NOMO-1 treated with dmso at 0.1 percent for 144 hours (cell line): ENCODE results near the gene FAM72D.
"Not testable (repeated sequence)": the region's sequence is repeated elsewhere in the genome, so short reads cannot be mapped to it uniquely, and the experiment has no call there.

Experiments
- DNase-seq: peaks from one replicate; lab custom pipeline; 2025; ENCODE audit not compliant: unreplicated experiment; lab: John Stamatoyannopoulos, UW

FAM72D gene

GRCh38 chr1:145082483-145083255, 13.1 kb upstream of the FAM72D start:
- DNase-seq, result not testable (repeated sequence)

DNA sequence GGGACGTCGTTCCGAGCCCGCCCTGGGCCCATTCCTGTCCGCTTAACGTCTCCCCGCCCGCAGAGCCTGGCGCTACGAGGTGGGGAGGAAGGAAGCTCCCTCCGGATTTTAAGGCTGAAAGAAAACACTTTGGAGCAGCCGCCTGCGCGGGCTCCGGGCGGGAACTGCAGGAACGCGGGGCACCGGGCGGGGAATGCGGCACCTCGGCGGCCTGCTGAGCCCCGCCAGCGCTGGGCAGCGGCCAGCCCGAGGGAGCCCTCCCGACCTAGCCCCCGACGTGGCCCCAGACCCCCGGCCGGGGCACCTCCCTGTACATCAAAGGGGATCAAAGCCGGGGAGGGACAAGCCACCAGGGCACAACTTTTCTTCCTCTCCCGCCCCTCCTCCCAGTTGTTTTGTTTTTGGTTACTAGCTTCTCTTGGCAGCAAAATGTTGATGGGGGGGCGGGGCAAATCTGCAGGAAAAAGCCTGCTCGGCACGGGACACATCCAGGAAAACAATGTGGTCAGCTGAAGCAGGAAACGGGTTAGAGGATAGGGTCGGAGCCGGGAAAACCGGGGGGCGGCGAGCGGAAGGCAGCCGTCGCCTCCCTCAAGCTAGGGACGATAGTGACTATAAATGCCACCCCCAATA, 2.1 kb upstream of the FAM72D start:
- not testable (repeated sequence) for DNase-seq

GRCh38 chr1:145094655-145095211, 1.0 kb upstream of the FAM72D start:
- DNase-seq, result not testable (repeated sequence)

DNA sequence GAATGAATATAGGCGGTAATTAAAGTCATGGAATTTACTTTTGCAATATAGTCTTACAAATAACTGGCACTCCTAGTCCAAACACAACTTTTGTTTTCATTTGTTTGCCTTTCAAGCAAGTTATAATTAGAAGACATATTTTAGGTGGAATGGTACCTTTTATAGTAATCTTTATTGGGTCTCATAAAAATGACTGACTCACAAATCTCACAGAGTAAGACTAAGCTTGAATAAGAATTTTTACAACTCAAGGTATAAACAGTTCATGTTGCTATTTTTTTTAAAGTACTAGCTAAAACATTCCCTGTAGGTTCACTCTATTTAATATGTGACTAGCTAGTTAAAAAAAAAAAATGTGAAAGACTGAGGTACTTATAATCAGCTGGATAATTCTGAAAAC, 6.0 kb downstream of the FAM72D start:
- not testable (repeated sequence) for DNase-seq

GRCh38 chr1:145103294-145103693, 7.5 kb downstream of the FAM72D start:
- not testable (repeated sequence) for DNase-seq

DNA sequence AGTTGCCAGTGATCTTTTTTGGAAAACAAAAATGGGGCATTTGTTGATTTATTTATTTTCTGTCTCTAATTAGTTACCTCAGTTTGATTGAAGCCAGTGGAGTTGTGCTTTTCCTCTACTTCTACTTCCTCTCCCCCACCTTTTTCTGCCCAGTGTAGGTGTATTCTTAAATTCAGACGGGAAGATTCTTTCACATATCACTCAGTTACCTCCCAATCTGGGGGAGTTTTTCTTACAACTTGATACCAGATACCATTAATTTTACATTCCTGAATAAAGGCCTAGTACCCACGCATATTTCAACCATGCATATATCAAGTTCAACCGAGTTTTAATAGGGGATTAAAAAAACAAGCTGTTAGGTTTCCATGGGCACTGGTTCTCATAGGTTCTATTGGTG, 15.9 kb downstream of the FAM72D start:
- not testable (repeated sequence) for DNase-seq

DNA sequence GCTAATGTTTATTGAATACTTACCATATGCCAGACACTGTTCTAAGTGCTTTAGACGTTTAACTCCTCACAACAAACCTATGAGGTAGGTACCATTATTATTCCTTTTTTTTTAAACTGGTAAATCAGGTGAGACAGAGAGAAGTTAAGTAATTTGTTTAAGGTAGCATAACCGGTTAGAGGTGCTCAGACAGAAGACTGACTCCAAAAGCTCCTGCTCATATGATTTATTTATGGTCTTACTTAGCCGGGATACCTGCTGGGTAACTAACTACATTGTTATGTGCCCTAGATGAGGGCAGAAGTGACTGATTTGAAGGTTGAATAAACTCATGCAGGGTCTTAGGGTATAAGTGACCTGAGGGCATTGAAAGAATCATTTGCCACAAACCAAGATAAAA, 16.9 kb downstream of the FAM72D start:
- not testable (repeated sequence) for DNase-seq

- DNase-seq, result not testable (repeated sequence)
Measured at GRCh38 chr1:145114560-145115057, 18.8 kb downstream of the FAM72D start.

DNA sequence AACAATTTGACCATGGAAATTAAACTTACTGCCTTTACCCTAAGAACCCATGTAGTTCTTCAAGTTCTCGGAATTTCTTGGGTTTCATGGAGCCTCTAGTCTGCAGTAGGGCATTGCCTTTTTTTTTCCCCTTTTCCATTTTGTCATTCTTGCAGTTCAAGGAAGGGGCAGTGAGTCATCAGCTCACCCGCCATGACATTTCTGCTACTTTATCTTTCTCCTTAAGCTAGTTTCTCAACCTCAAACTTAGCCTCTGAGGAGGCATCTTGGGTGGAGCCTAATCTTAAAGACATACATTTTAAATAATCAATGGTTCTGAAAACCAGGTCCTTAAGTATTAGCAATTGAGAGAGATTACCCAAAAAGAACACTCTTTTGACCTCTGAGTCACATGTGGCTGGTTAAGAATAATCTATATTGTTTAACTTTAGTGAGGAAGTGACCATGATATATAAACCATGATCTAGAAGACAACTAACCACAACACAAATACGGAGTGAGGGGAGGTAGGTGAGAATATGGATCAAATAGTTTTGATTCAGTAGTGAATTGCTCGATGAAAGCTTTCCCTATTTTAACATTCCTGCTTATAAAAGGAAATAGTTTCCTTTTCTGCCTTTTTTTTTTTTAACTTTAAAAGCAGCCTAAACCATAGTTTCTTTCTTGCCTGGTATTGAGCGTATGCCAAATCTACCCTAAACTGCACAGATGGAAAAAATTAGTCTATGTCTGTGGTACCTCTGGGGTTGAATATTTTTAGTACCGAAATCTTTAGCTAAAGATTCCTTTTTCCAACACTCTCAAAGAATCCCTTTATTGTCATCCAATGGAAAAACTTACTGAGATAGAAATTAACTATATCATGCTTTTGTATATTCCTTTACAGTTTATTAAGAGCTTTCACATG, 20.1 kb downstream of the FAM72D start:
- not testable (repeated sequence) for DNase-seq

- DNase-seq, result not testable (repeated sequence)
Measured at GRCh38 chr1:145119842-145120241, 24.1 kb downstream of the FAM72D start.

GRCh38 chr1:145122344-145123061, 26.7 kb downstream of the FAM72D start:
- not testable (repeated sequence) for DNase-seq

- DNase-seq, result not testable (repeated sequence)
Measured at GRCh38 chr1:145123062-145123395, 27.3 kb downstream of the FAM72D start.

GRCh38 chr1:145123992-145124641, 28.3 kb downstream of the FAM72D start:
- not testable (repeated sequence) for DNase-seq

GRCh38 chr1:145125112-145125511, 29.3 kb downstream of the FAM72D start:
- DNase-seq, result not testable (repeated sequence)

- DNase-seq, result not testable (repeated sequence)
Measured at GRCh38 chr1:145127144-145127543, 31.4 kb downstream of the FAM72D start.

DNA sequence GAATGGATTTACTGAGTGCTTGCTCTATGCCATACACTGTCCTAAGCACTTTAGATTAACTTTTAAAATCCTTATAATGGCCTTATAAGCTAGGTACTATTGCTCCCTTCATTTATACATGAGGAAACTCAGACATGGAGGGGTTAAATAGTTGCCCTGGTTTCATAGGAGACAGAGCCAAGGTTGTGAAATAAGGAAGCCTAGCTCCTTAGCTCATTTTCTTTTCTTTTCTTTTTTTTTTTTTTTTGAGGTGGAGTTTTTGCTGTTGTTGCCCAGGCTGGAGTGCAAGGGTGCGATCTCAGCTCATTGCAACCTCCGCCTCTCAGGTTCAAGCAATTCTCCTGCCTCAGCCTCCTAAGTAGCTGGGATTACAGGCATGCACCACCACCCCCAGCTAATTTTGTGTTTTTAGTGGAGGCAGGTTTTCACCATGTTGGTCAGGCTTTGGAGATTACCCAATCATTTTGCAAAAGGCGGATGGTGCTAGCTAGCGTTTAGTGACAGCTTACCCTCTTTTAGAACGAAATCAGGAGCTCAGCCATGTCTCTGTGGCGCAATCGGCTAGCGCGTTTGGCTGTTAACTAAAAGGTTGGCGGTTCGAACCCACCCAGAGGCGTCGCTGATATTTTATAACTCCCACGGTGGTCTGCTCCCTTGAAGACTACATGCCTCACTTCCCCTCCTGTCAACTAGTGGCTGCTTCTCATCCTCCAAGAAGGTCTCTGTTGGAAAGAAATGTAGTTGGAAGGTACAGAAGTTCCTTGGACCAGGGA, 33.1 kb downstream of the FAM72D start:
- not testable (repeated sequence) for DNase-seq

- not testable (repeated sequence) for DNase-seq
Measured at GRCh38 chr1:145134476-145134875, 38.7 kb downstream of the FAM72D start.

- DNase-seq, result not testable (repeated sequence)
Measured at GRCh38 chr1:145140549-145140948, 44.8 kb downstream of the FAM72D start.
